HEK293 (cell line): Measurements from ENCODE around the gene TLCD3B.
A peak's percentile ranks its signal among the peaks of the same experiment; 100 is the strongest.

Experiments used
- BCL11B ChIP-seq: fragments of 450-650 bp; formaldehyde crosslinking; IDR thresholded peaks from 2 replicates; pipeline ENCODE4 v1.5.1; 2016; ENCODE audit warnings: low read depth, missing biosample characterization, missing genetic modification characterization
- CTCF ChIP-seq: fragments of 450-650 bp; formaldehyde crosslinking; IDR thresholded peaks from 2 replicates; pipeline ENCODE4 v1.5.1; 2016; ENCODE audit warnings: missing biosample characterization, missing genetic modification characterization
- GLI4 ChIP-seq: fragments of 450-650 bp; formaldehyde crosslinking; IDR thresholded peaks from 2 replicates; pipeline ENCODE4 v1.5.1; 2016; ENCODE audit warnings: missing biosample characterization, missing genetic modification characterization
- HOXC10 ChIP-seq: sonication (generic); formaldehyde crosslinking; IDR thresholded peaks from 2 replicates; pipeline ENCODE4 v1.8.1; 2023; ENCODE audit warnings: mild to moderate bottlenecking, missing genetic modification reagents
- IKZF3 ChIP-seq: fragments of 450-650 bp; IDR thresholded peaks from 2 replicates; pipeline ENCODE4 v1.5.0; 2018; ENCODE audit warnings: missing biosample characterization, mild to moderate bottlenecking, missing genetic modification characterization, moderate library complexity
- PRDM4 ChIP-seq: fragments of 450-650 bp; formaldehyde crosslinking; IDR thresholded peaks from 2 replicates; pipeline ENCODE4 v1.5.1; 2017; ENCODE audit warnings: missing biosample characterization, missing genetic modification characterization
- ZBTB10 ChIP-seq: fragments of 450-650 bp; formaldehyde crosslinking; IDR thresholded peaks from 2 replicates; pipeline ENCODE4 v1.5.1; 2016; ENCODE audit warnings: missing biosample characterization, missing genetic modification characterization
- ZBTB17 ChIP-seq: fragments of 450-650 bp; formaldehyde crosslinking; IDR thresholded peaks from 2 replicates; pipeline ENCODE4 v1.5.1; 2016; ENCODE audit warnings: missing biosample characterization, missing genetic modification characterization
- ZBTB44 ChIP-seq: fragments of 450-650 bp; IDR thresholded peaks from 2 replicates; pipeline ENCODE4 v1.5.1; 2018; ENCODE audit warnings: missing biosample characterization, mild to moderate bottlenecking, missing genetic modification characterization
- ZBTB6 ChIP-seq: fragments of 450-650 bp; formaldehyde crosslinking; IDR thresholded peaks from 2 replicates; pipeline ENCODE4 v1.5.1; 2017; ENCODE audit warnings: missing biosample characterization, missing genetic modification characterization
- ZNF114 ChIP-seq: fragments of 450-650 bp; formaldehyde crosslinking; IDR thresholded peaks from 2 replicates; pipeline ENCODE4 v1.5.0; 2017; ENCODE audit warnings: missing biosample characterization, missing genetic modification characterization
- ZNF202 ChIP-seq: fragments of 450-650 bp; formaldehyde crosslinking; IDR thresholded peaks from 2 replicates; pipeline ENCODE4 v1.5.1; 2016; ENCODE audit warnings: missing biosample characterization, missing genetic modification characterization, borderline replicate concordance
- ZNF223 ChIP-seq: fragments of 450-650 bp; formaldehyde crosslinking; IDR thresholded peaks from 2 replicates; pipeline ENCODE4 v1.5.1; 2016; ENCODE audit warnings: missing biosample characterization, missing genetic modification characterization
- ZNF26 ChIP-seq: fragments of 450-650 bp; formaldehyde crosslinking; IDR thresholded peaks from 2 replicates; pipeline ENCODE4 v1.5.1; 2016; ENCODE audit warnings: missing biosample characterization, missing genetic modification characterization
- ZNF274 ChIP-seq, 2 experiments: fragments of 200-500 bp in 1 of 2; fragments of 450-650 bp in 1 of 2; sonication (Bioruptor generic) in 1 of 2; formaldehyde crosslinking in 1 of 2; IDR thresholded peaks; 2 replicates each; pipeline versions ENCODE4 v1.5.1 to v1.6.1; 2014 to 2016; ENCODE audit warnings: borderline replicate concordance in 1 of 2, inconsistent platforms in 1 of 2, low read length in 1 of 2, missing biosample characterization in 1 of 2, missing genetic modification characterization in 1 of 2
- ZNF302 ChIP-seq: fragments of 450-650 bp; formaldehyde crosslinking; IDR thresholded peaks from 2 replicates; pipeline ENCODE4 v1.5.1; 2016; ENCODE audit warnings: missing biosample characterization, missing genetic modification characterization, low read depth
- ZNF350 ChIP-seq: fragments of 450-650 bp; formaldehyde crosslinking; IDR thresholded peaks from 2 replicates; pipeline ENCODE4 v1.5.0; 2017; ENCODE audit warnings: missing biosample characterization, mild to moderate bottlenecking, missing genetic modification characterization
- ZNF404 ChIP-seq: fragments of 450-650 bp; formaldehyde crosslinking; IDR thresholded peaks from 2 replicates; pipeline ENCODE4 v1.5.1; 2017; ENCODE audit warnings: missing biosample characterization, missing genetic modification characterization
- ZNF449 ChIP-seq: fragments of 450-650 bp; formaldehyde crosslinking; IDR thresholded peaks from 2 replicates; pipeline ENCODE4 v1.5.1; 2017; ENCODE audit warnings: missing biosample characterization, mild to moderate bottlenecking, missing genetic modification characterization, moderate library complexity
- ZNF529 ChIP-seq: fragments of 450-650 bp; formaldehyde crosslinking; IDR thresholded peaks from 2 replicates; pipeline ENCODE4 v1.5.1; 2017; ENCODE audit warnings: missing genetic modification characterization, missing biosample characterization; ENCODE audit not compliant: insufficient replicate concordance
- ZNF580 ChIP-seq: fragments of 450-650 bp; formaldehyde crosslinking; IDR thresholded peaks from 2 replicates; pipeline ENCODE4 v1.5.1; 2016; ENCODE audit warnings: missing biosample characterization, missing genetic modification characterization
- ZNF610 ChIP-seq: fragments of 450-650 bp; formaldehyde crosslinking; IDR thresholded peaks from 2 replicates; pipeline ENCODE4 v1.5.1; 2016; ENCODE audit warnings: missing biosample characterization, missing genetic modification characterization, borderline replicate concordance
- ZNF701 ChIP-seq: fragments of 450-650 bp; formaldehyde crosslinking; IDR thresholded peaks from 2 replicates; pipeline ENCODE4 v1.5.1; 2016; ENCODE audit warnings: missing biosample characterization, missing genetic modification characterization
- ZNF777 ChIP-seq: fragments of 450-650 bp; formaldehyde crosslinking; IDR thresholded peaks from 2 replicates; pipeline ENCODE4 v1.5.1; 2017; ENCODE audit warnings: missing biosample characterization, missing genetic modification characterization, borderline replicate concordance
- ZSCAN16 ChIP-seq: fragments of 450-650 bp; formaldehyde crosslinking; IDR thresholded peaks from 2 replicates; pipeline ENCODE4 v1.5.1; 2016; ENCODE audit warnings: missing biosample characterization, missing genetic modification characterization

TLCD3B gene

GRCh38 chr16:30018731-30019158, 12.3 kb downstream of the TLCD3B start (continued):
- no peak for TF ChIP-seq ZNF114 (tag by site-specific recombination)
- no peak for TF ChIP-seq PRDM4 (tag by site-specific recombination)
- 0 out of 2 replicates have a peak, but pooled peaks have one; percentile 34 for TF ChIP-seq ZNF26 (tag by site-specific recombination)
- TF ChIP-seq ZBTB6 (tag by site-specific recombination) = no peak; the same call in 1 of the 2 replicates
- TF ChIP-seq ZNF202 (tag by site-specific recombination) = no peak
- TF ChIP-seq ZNF350 (tag by site-specific recombination) = no peak
- no peak for TF ChIP-seq ZNF777 (tag by site-specific recombination)
- peak; percentile 98 for TF ChIP-seq ZBTB17 (tag by site-specific recombination)
- TF ChIP-seq IKZF3 (tag by site-specific recombination) = no peak
- TF ChIP-seq ZNF274 (IDR thresholded peaks at IDR 0.05; ENCODE audit: low read length) = no peak
- no peak for TF ChIP-seq ZNF274 (tag by site-specific recombination; IDR thresholded peaks at IDR 0.05; ENCODE audit: borderline replicate concordance)
- TF ChIP-seq ZSCAN16 (tag by site-specific recombination) = no peak
- TF ChIP-seq BCL11B (tag by site-specific recombination) = no peak
- no peak for TF ChIP-seq ZNF610
- TF ChIP-seq ZNF701 (tag by site-specific recombination) = no peak
- no peak for TF ChIP-seq ZNF223 (tag by site-specific recombination)
- TF ChIP-seq ZNF529 (tag by site-specific recombination) = no peak
- no peak for TF ChIP-seq HOXC10 (CRISPR knock-in tag)
- TF ChIP-seq ZNF404 (tag by site-specific recombination) = no peak
- no peak for TF ChIP-seq ZBTB10
- TF ChIP-seq ZBTB44 (tag by site-specific recombination) = no peak
- no peak for TF ChIP-seq ZNF580
- TF ChIP-seq ZNF302 = no peak
- TF ChIP-seq CTCF (tag by site-specific recombination) = no peak
- TF ChIP-seq GLI4 (tag by site-specific recombination) = no peak
- no peak for TF ChIP-seq ZNF449 (tag by site-specific recombination)
